ENCODE results near the gene DIP2B.
A peak's percentile ranks its signal among the peaks of the same experiment; 100 is the strongest.
"Not testable (repeated sequence)": the region's sequence is repeated elsewhere in the genome, so short reads cannot be mapped to it uniquely, and the experiment has no call there.

The DIP2B gene

GRCh38 chr12:50672158-50672557, 167.4 kb downstream of the DIP2B start:
- no peak for DNase-seq (ENCODE audit: low read depth)
- no peak for TF ChIP-seq CTCF (conservative IDR thresholded peaks at IDR 0.05; ENCODE audit: low read length)
- H3K4me3 ChIP-seq (ENCODE audit: low read length): no peak overlapping the region

GRCh38 chr12:50676756-50677155, 172.0 kb downstream of the DIP2B start:
- DNase-seq (ENCODE audit: low read depth): no peak
- no peak overlapping the region for H3K4me3 ChIP-seq (ENCODE audit: low read length)
- no peak for TF ChIP-seq CTCF (conservative IDR thresholded peaks at IDR 0.05; ENCODE audit: low read length)

- no peak overlapping the region for H3K4me3 ChIP-seq (ENCODE audit: low read length)
- TF ChIP-seq CTCF (conservative IDR thresholded peaks at IDR 0.05; ENCODE audit: low read length): no peak
- peak; percentile 49 for DNase-seq (ENCODE audit: low read depth)
Observed at GRCh38 chr12:50677858-50678257, 173.1 kb downstream of the DIP2B start.

GRCh38 chr12:50678650-50679365, 174.0 kb downstream of the DIP2B start:
- TF ChIP-seq CTCF (conservative IDR thresholded peaks at IDR 0.05; ENCODE audit: low read length): no peak
- no peak for DNase-seq (ENCODE audit: low read depth)
- no peak overlapping the region for H3K4me3 ChIP-seq (ENCODE audit: low read length)

GRCh38 chr12:50679612-50680011, 174.8 kb downstream of the DIP2B start:
- no peak for DNase-seq (ENCODE audit: low read depth)
- no peak overlapping the region for H3K4me3 ChIP-seq (ENCODE audit: low read length)
- no peak for TF ChIP-seq CTCF (conservative IDR thresholded peaks at IDR 0.05; ENCODE audit: low read length)

GRCh38 chr12:50681064-50681463, 176.3 kb downstream of the DIP2B start:
- H3K4me3 ChIP-seq (ENCODE audit: low read length); DNase-seq (ENCODE audit: low read depth): not testable (repeated sequence)

GRCh38 chr12:50685641-50686040, 180.9 kb downstream of the DIP2B start:
- TF ChIP-seq CTCF (conservative IDR thresholded peaks at IDR 0.05; ENCODE audit: low read length): no peak
- H3K4me3 ChIP-seq (ENCODE audit: low read length): no peak overlapping the region
- no peak for DNase-seq (ENCODE audit: low read depth)

Data from AG10803 (cell line).